Stimulated activated CD4-positive, alpha-beta T cell treated with anti-CD3 and anti-CD28 coated beads, Interleukin-1b, Interleukin-23, amount 100 ng/mL, for 24 hours (primary cell): ENCODE results near the gene GNB1.
"Not testable (repeated sequence)": the region's sequence is repeated elsewhere in the genome, so short reads cannot be mapped to it uniquely, and the experiment has no call there.

Experiments used
- DNase-seq, 4 experiments: peaks; one replicate each; pipeline ENCODE4 v3.0.0-alpha.2; 2020; ENCODE audit warnings: low read depth in 4 of 4, low spot score in 1 of 4

Gene GNB1

GRCh38 chr1:1892079-1892762 lies 1.3 kb upstream of the GNB1 start:
- no peak for DNase-seq

GRCh38 chr1:1891349-1892078 lies 627 bp upstream of the GNB1 start:
- DNase-seq, result peak in 3 of 4 experiments; percentile 43 to 74 (median 56)

- no peak for DNase-seq
These were observed 911 bp downstream of the GNB1 start for GRCh38 chr1:1889847-1890505.

- DNase-seq, result no peak
These were observed 1.7 kb downstream of the GNB1 start for GRCh38 chr1:1889090-1889750.

- not testable (repeated sequence) for DNase-seq
These were observed 7.0 kb downstream of the GNB1 start for GRCh38 chr1:1883890-1884289.

- DNase-seq, result no peak
These were observed 7.6 kb downstream of the GNB1 start for GRCh38 chr1:1883092-1883873.

GRCh38 chr1:1881727-1882126 lies 9.2 kb downstream of the GNB1 start:
- DNase-seq, result no peak

- DNase-seq, result no peak
These were observed 10.1 kb downstream of the GNB1 start for GRCh38 chr1:1880617-1881312.

GRCh38 chr1:1879942-1880341 lies 10.9 kb downstream of the GNB1 start:
- DNase-seq, result no peak

- no peak for DNase-seq
These were observed 12.9 kb downstream of the GNB1 start for GRCh38 chr1:1877865-1878436.

GRCh38 chr1:1876335-1876930 lies 14.5 kb downstream of the GNB1 start:
- no peak for DNase-seq

- DNase-seq, result no peak
These were observed 15.0 kb downstream of the GNB1 start for GRCh38 chr1:1875932-1876331.

- no peak for DNase-seq
These were observed 16.0 kb downstream of the GNB1 start for GRCh38 chr1:1874901-1875300.

- no peak for DNase-seq
These were observed 17.7 kb downstream of the GNB1 start for GRCh38 chr1:1873186-1873585.

GRCh38 chr1:1872329-1872994 lies 18.4 kb downstream of the GNB1 start:
- no peak for DNase-seq

- DNase-seq, result no peak
These were observed 21.4 kb downstream of the GNB1 start for GRCh38 chr1:1869469-1869868.

- DNase-seq, result no peak
These were observed 23.7 kb downstream of the GNB1 start for GRCh38 chr1:1867164-1867563.

GRCh38 chr1:1862905-1863547 lies 27.9 kb downstream of the GNB1 start:
- no peak for DNase-seq
